DOHH2 (cell line): Measurements from ENCODE around the gene TTLL7.

Source experiments
- H3F3A ChIP-seq: fragments of 200-600 bp; sonication (generic), shearing (Covaris generic); 2 replicates; pipeline ENCODE4 v1.6.0; 2016; ENCODE audit warnings: antibody characterized with exemption, mild to moderate bottlenecking; ENCODE audit not compliant: control insufficient read depth, insufficient read depth
- H3K27ac ChIP-seq: fragments of 200-600 bp; sonication (generic); 2 replicates; pipeline ENCODE4 v1.5.1; 2014; ENCODE audit warnings: low read depth, mild to moderate bottlenecking, low read length, moderate library complexity
- H3K27me3 ChIP-seq: fragments of 200-600 bp; sonication (generic); 2 replicates; pipeline ENCODE4 v1.6.1; 2014; ENCODE audit warnings: mild to moderate bottlenecking, low read length, mixed read lengths; ENCODE audit not compliant: control insufficient read depth
- H3K36me3 ChIP-seq: fragments of 200-600 bp; sonication (generic); 2 replicates; pipeline ENCODE4 v1.6.1; 2014; ENCODE audit warnings: mild to moderate bottlenecking, low read length, moderate library complexity, mixed read lengths; ENCODE audit not compliant: control insufficient read depth
- H3K4me1 ChIP-seq: fragments of 200-600 bp; sonication (generic); 2 replicates; pipeline ENCODE4 v1.6.1; 2014; ENCODE audit warnings: mild to moderate bottlenecking, low read length, mixed read lengths; ENCODE audit not compliant: control insufficient read depth
- H3K4me2 ChIP-seq: fragments of 200-600 bp; sonication (generic); 2 replicates; pipeline ENCODE4 v1.6.0; 2014; ENCODE audit warnings: mild to moderate bottlenecking, low read length, moderate library complexity
- H3K4me3 ChIP-seq: fragments of 200-600 bp; sonication (generic); 2 replicates; pipeline ENCODE4 v1.5.1; 2014; ENCODE audit warnings: mild to moderate bottlenecking, low read length, mixed read lengths
- H3K79me2 ChIP-seq: fragments of 200-600 bp; sonication (generic); 2 replicates; pipeline ENCODE4 v1.6.1; 2014; ENCODE audit warnings: mild to moderate bottlenecking, low read length, mixed read lengths; ENCODE audit not compliant: control insufficient read depth
- H3K9me2 ChIP-seq: fragments of 200-600 bp; sonication (generic); replicated peaks from 2 replicates; pipeline ENCODE4 v1.6.1; 2014; ENCODE audit warnings: mild to moderate bottlenecking, low read length, mixed read lengths; ENCODE audit not compliant: control insufficient read depth
- H3K9me3 ChIP-seq: fragments of 200-600 bp; sonication (generic); 2 replicates; pipeline ENCODE4 v1.6.1; 2014; ENCODE audit warnings: antibody characterized with exemption, low read length, mixed read lengths; ENCODE audit not compliant: control insufficient read depth, insufficient read depth
- H4K20me1 ChIP-seq: fragments of 200-600 bp; sonication (generic); 2 replicates; pipeline ENCODE4 v1.6.0; 2014; ENCODE audit warnings: low read depth, mild to moderate bottlenecking, antibody characterized with exemption, low read length, moderate library complexity; ENCODE audit not compliant: control insufficient read depth, insufficient read depth
- CTCF ChIP-seq: fragments of 200-600 bp; sonication (generic); IDR thresholded peaks from one replicate; pipeline ENCODE4 v1.5.1; 2014; ENCODE audit warnings: antibody characterized with exemption, mild to moderate bottlenecking, low read depth, low read length; ENCODE audit not compliant: poor library complexity, severe bottlenecking
- EZH2phosphoT487 ChIP-seq: fragments of 200-600 bp; sonication (generic); IDR thresholded peaks from 2 replicates; pipeline ENCODE4 v1.6.1; 2017; ENCODE audit warnings: borderline replicate concordance, mild to moderate bottlenecking, antibody characterized with exemption, low read length, moderate library complexity, mixed read lengths

TTLL7 gene

GRCh38 chr1:83828456-83828855 lies 170.5 kb downstream of the TTLL7 start:
- Histone ChIP-seq H4K20me1 (no peaks in the 10 kb centered on the region), H3K36me3 (no peaks in the 10 kb centered on the region)
- TF ChIP-seq CTCF (no peak), EZH2phosphoT487 (no peak)

GRCh38 chr1:83827741-83828140 lies 171.2 kb downstream of the TTLL7 start:
- H3K79me2 ChIP-seq, result no peaks in the 10 kb centered on the region
- H3F3A ChIP-seq, result no peaks in the 10 kb centered on the region
- H3K9me3 ChIP-seq, result no peaks in the 10 kb centered on the region
- no peaks in the 10 kb centered on the region for H3K27me3 ChIP-seq
- no peaks in the 10 kb centered on the region for H3K36me3 ChIP-seq
- no peaks in the 10 kb centered on the region for H3K9me2 ChIP-seq
- no peak overlapping the region for H3K4me2 ChIP-seq
- H3K27ac ChIP-seq, result no peak overlapping the region
- H4K20me1 ChIP-seq, result no peaks in the 10 kb centered on the region
- H3K4me1 ChIP-seq, result no peaks in the 10 kb centered on the region
- H3K4me3 ChIP-seq, result no peak overlapping the region
- TF ChIP-seq CTCF (no peak), EZH2phosphoT487 (no peak)

More at GRCh38 chr1:83828456-83828855, 170.5 kb downstream of the TTLL7 start:
- Histone ChIP-seq H3K4me3 (no peak overlapping the region), H3K79me2 (no peaks in the 10 kb centered on the region), H3K9me3 (no peaks in the 10 kb centered on the region), H3K4me1 (no peaks in the 10 kb centered on the region), H3K4me2 (no peak overlapping the region), H3F3A (no peaks in the 10 kb centered on the region), H3K27me3 (no peaks in the 10 kb centered on the region), H3K27ac (no peak overlapping the region), H3K9me2 (no peaks in the 10 kb centered on the region)

DNA sequence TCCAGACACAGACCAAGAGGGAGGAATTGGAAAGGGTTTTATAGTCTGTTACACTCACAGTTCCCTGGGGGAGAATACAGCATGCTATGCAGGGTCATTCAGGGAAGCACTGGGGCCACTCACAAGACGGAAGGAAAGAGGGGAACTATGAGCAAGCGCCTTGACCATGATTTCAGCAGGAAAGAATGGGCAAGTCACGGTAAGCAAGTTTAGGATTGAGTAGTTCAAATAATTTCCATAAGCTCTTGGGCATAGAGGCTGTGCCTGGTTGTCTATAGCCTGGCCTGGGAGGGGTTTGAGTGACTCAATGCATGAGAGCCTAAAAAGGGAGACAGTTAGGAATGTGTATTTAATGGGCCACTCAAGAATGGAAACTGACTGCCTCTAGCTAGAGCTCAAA lies 176.7 kb downstream of the TTLL7 start:
- Histone ChIP-seq H3K9me3 (no peaks in the 10 kb centered on the region), H3K36me3 (no peaks in the 10 kb centered on the region), H3K4me3 (no peak overlapping the region), H3K4me2 (no peak overlapping the region), H3K27me3 (no peaks in the 10 kb centered on the region), H3K79me2 (no peaks in the 10 kb centered on the region), H3K27ac (no peak overlapping the region), H3K4me1 (no peaks in the 10 kb centered on the region), H3K9me2 (no peaks in the 10 kb centered on the region), H3F3A (no peaks in the 10 kb centered on the region), H4K20me1 (no peaks in the 10 kb centered on the region)
- no peak for TF ChIP-seq CTCF
- no peak for TF ChIP-seq EZH2phosphoT487

GRCh38 chr1:83819436-83819835 lies 179.5 kb downstream of the TTLL7 start:
- H3K9me2 ChIP-seq, result no peaks in the 10 kb centered on the region
- no peak overlapping the region for H3K4me3 ChIP-seq
- H3K27me3 ChIP-seq, result no peaks in the 10 kb centered on the region
- H4K20me1 ChIP-seq, result no peaks in the 10 kb centered on the region
- H3K36me3 ChIP-seq, result no peaks in the 10 kb centered on the region
- H3K9me3 ChIP-seq, result no peaks in the 10 kb centered on the region
- TF ChIP-seq EZH2phosphoT487 (no peak), CTCF (no peak)
- no peaks in the 10 kb centered on the region for H3K79me2 ChIP-seq
- H3K27ac ChIP-seq, result no peak overlapping the region
- no peaks in the 10 kb centered on the region for H3F3A ChIP-seq
- no peak overlapping the region for H3K4me2 ChIP-seq
- no peaks in the 10 kb centered on the region for H3K4me1 ChIP-seq
